ENCODE results near the gene YEATS2.
"Not testable (repeated sequence)": the region's sequence is repeated elsewhere in the genome, so short reads cannot be mapped to it uniquely, and the experiment has no call there.

Gene YEATS2

GRCh38 chr3:183714622-183715021 is 17.0 kb downstream of the YEATS2 start:
- no peak for DNase-seq (ENCODE audit: low spot score)

GRCh38 chr3:183718012-183718411 is 20.4 kb downstream of the YEATS2 start:
- DNase-seq (ENCODE audit: low spot score), result no peak

- no peak for DNase-seq (ENCODE audit: low spot score)
These were observed 27.8 kb downstream of the YEATS2 start for GRCh38 chr3:183725387-183725786.

GRCh38 chr3:183728204-183728603 is 30.6 kb downstream of the YEATS2 start:
- DNase-seq (ENCODE audit: low spot score), result no peak

GRCh38 chr3:183730361-183730760 is 32.8 kb downstream of the YEATS2 start:
- DNase-seq (ENCODE audit: low spot score), result no peak

- DNase-seq (ENCODE audit: low spot score), result no peak
These were observed 34.0 kb downstream of the YEATS2 start for GRCh38 chr3:183731611-183732010.

GRCh38 chr3:183733553-183733952 is 36.0 kb downstream of the YEATS2 start:
- DNase-seq (ENCODE audit: low spot score), result no peak

GRCh38 chr3:183734750-183735494 is 37.3 kb downstream of the YEATS2 start:
- no peak for DNase-seq (ENCODE audit: low spot score)

- no peak for DNase-seq (ENCODE audit: low spot score)
These were observed 39.5 kb downstream of the YEATS2 start for GRCh38 chr3:183737116-183737515.

GRCh38 chr3:183740154-183740553 is 42.6 kb downstream of the YEATS2 start:
- not testable (repeated sequence) for DNase-seq (ENCODE audit: low spot score)

- DNase-seq (ENCODE audit: low spot score), result no peak
These were observed 45.6 kb downstream of the YEATS2 start for GRCh38 chr3:183743231-183743630.

GRCh38 chr3:183745300-183746098 is 47.9 kb downstream of the YEATS2 start:
- peak; percentile 28 for DNase-seq (ENCODE audit: low spot score)

- DNase-seq (ENCODE audit: low spot score), result no peak
These were observed 56.5 kb downstream of the YEATS2 start for GRCh38 chr3:183754052-183754451.

GRCh38 chr3:183762304-183762703 is 64.7 kb downstream of the YEATS2 start:
- no peak for DNase-seq (ENCODE audit: low spot score)

- peak; percentile 71 for DNase-seq (ENCODE audit: low spot score)
These were observed 67.5 kb downstream of the YEATS2 start for GRCh38 chr3:183764847-183765731.

- no peak for DNase-seq (ENCODE audit: low spot score)
These were observed 68.5 kb downstream of the YEATS2 start for GRCh38 chr3:183766107-183766506.

GRCh38 chr3:183766745-183767606 is 69.4 kb downstream of the YEATS2 start:
- peak; percentile 83 for DNase-seq (ENCODE audit: low spot score)

- DNase-seq (ENCODE audit: low spot score), result no peak
These were observed 70.5 kb downstream of the YEATS2 start for GRCh38 chr3:183768114-183768513.

- DNase-seq (ENCODE audit: low spot score), result no peak
These were observed 71.9 kb downstream of the YEATS2 start for GRCh38 chr3:183769453-183769852.

GRCh38 chr3:183774631-183775030 is 77.0 kb downstream of the YEATS2 start:
- DNase-seq (ENCODE audit: low spot score), result peak; percentile 43

- no peak for DNase-seq (ENCODE audit: low spot score)
These were observed 78.2 kb downstream of the YEATS2 start for GRCh38 chr3:183775781-183776180.
